HG02870 (cell line): ENCODE data around the gene PNMA8B.
"Not testable (repeated sequence)": the region's sequence is repeated elsewhere in the genome, so short reads cannot be mapped to it uniquely, and the experiment has no call there.

Source experiments
- ATAC-seq: cut with Tn5 transposase; IDR thresholded peaks from one replicate; pipeline ENCODE4 v1.9.1; 2021; ENCODE audit warnings: mild to moderate bottlenecking, moderate library complexity; ENCODE audit not compliant: unreplicated experiment

Gene PNMA8B

GRCh38 chr19:46514589-46515289, 19.1 kb upstream of the PNMA8B start:
- no peak for ATAC-seq

GRCh38 chr19:46513461-46514236, 18.0 kb upstream of the PNMA8B start:
- no peak for ATAC-seq

- no peak for ATAC-seq
Observed at GRCh38 chr19:46511237-46511636, 15.6 kb upstream of the PNMA8B start.

- no peak for ATAC-seq
Observed at GRCh38 chr19:46508206-46508605, 12.5 kb upstream of the PNMA8B start.

- ATAC-seq: no peak
Observed at GRCh38 chr19:46503848-46504453, 8.3 kb upstream of the PNMA8B start.

GRCh38 chr19:46502891-46503290, 7.2 kb upstream of the PNMA8B start:
- no peak for ATAC-seq

GRCh38 chr19:46499692-46500091, 4.0 kb upstream of the PNMA8B start:
- no peak for ATAC-seq

GRCh38 chr19:46497773-46498172, 2.1 kb upstream of the PNMA8B start:
- no peak for ATAC-seq

GRCh38 chr19:46496886-46497285, 1.2 kb upstream of the PNMA8B start:
- ATAC-seq: not testable (repeated sequence)

GRCh38 chr19:46496304-46496703, 637 bp upstream of the PNMA8B start:
- no peak for ATAC-seq

- ATAC-seq: no peak
Observed at GRCh38 chr19:46494941-46495785, 504 bp downstream of the PNMA8B start.

- no peak for ATAC-seq
Observed at GRCh38 chr19:46494146-46494940, 1.3 kb downstream of the PNMA8B start.

GRCh38 chr19:46493236-46494145, 2.2 kb downstream of the PNMA8B start:
- no peak for ATAC-seq

- ATAC-seq: no peak
Observed at GRCh38 chr19:46492841-46493235, 2.8 kb downstream of the PNMA8B start.

GRCh38 chr19:46491975-46492682, 3.5 kb downstream of the PNMA8B start:
- ATAC-seq: no peak

- ATAC-seq: no peak
Observed at GRCh38 chr19:46490774-46491173, 4.9 kb downstream of the PNMA8B start.

GRCh38 chr19:46489445-46490272, 6.0 kb downstream of the PNMA8B start:
- no peak for ATAC-seq

- ATAC-seq: no peak
Observed at GRCh38 chr19:46488551-46488950, 7.1 kb downstream of the PNMA8B start.
